H54 (cell line): ENCODE measurements around the gene KCNQ2.

Experiments
- DNase-seq: peaks from one replicate; pipeline ENCODE4 v3.0.0; 2011; ENCODE audit warnings: low spot score, mixed read lengths; ENCODE audit not compliant: insufficient read length
- FAIRE-seq: peaks from 3 replicates; lab custom pipeline; 2011; peaks lifted over from hg19 to GRCh38; lab: Jason Lieb, UNC
- POLR2A ChIP-seq: IDR thresholded peaks from 2 replicates; pipeline ENCODE4 v1.6.1; 2011; ENCODE audit warnings: low read depth, mild to moderate bottlenecking, low read length

Gene KCNQ2

GRCh38 chr20:63477944-63478343, 5.5 kb upstream of the KCNQ2 start:
- no peak for FAIRE-seq
- no peak for DNase-seq
- no peak for TF ChIP-seq POLR2A

DNA sequence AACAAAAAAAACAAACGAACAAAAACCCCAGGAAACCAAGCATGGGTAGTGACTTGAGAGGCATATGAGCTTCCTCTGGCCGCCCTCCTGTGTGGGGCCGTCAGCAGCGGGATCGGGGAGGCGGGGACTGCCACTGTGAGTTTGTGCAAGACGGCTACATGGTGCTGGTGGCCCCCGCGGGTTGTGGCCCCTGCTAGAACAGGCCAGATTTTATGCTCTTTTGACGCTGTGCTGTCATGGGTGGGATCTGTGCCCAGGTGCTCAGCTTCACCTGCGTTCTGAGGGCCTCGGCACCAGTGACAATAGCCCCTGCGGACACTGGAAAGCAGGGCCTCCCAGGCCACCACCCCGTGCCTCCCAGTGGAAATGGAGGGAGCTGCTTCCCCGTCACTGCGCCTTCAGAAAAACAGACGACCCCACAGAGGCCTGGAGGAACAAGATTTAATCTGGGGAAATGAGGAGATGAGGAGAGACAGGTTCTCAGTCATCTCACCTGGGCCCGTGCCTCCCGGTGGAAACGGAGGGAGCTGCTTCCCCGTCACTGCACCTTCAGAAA, 4.7 kb upstream of the KCNQ2 start:
- no peak for FAIRE-seq
- DNase-seq: no peak
- no peak for TF ChIP-seq POLR2A

- FAIRE-seq: no peak
- no peak for DNase-seq
- TF ChIP-seq POLR2A: no peak
Observed at GRCh38 chr20:63475209-63475608, 2.8 kb upstream of the KCNQ2 start.

- no peak for DNase-seq
- TF ChIP-seq POLR2A: no peak
- FAIRE-seq: no peak
Observed at GRCh38 chr20:63473555-63474449, 1.3 kb upstream of the KCNQ2 start.

- no peak for TF ChIP-seq POLR2A
- FAIRE-seq (no peak), DNase-seq (no peak)
Observed at GRCh38 chr20:63472862-63473390, 471 bp upstream of the KCNQ2 start.

DNA sequence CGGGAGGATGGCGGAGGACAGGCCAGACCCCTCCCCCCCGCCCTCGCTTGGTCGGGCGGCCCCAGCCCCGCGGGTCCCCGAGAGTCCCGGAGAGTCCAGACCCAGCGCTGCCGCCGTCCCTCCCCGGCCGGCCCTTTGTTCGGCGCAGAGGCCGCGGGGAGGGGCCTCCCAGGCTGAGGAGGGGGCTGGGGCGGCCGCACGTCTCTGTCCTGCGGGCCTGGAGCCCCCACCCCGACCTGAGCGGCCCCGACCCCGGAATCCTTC, 806 bp downstream of the KCNQ2 start:
- no peak for FAIRE-seq
- DNase-seq: no peak
- no peak for TF ChIP-seq POLR2A

- DNase-seq (no peak), FAIRE-seq (no peak)
- TF ChIP-seq POLR2A: no peak
Observed at GRCh38 chr20:63471002-63471716, 1.3 kb downstream of the KCNQ2 start.

DNA sequence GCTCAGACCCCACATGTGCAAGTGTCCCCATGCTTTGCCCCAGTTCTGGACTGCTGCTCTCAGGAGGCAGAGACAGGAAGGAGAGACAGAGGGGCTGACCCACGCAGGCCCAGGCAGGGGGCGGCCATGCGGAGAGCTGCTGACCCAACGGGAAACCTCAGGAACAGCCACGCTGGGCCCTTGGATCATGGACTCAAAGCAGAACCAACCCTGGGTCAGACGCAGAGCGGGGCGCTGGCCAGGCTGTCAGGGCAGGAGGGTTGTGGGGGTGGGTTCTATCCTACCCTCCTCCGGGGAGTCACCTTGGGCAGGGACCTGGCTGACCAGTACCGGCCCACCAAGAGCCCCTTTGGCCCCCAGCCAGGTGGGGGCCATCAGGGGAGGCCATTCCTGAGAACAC, 2.0 kb downstream of the KCNQ2 start:
- DNase-seq: no peak
- no peak for FAIRE-seq
- no peak for TF ChIP-seq POLR2A

- no peak for TF ChIP-seq POLR2A
- no peak for DNase-seq
- no peak for FAIRE-seq
Observed at GRCh38 chr20:63469713-63470101, 2.7 kb downstream of the KCNQ2 start.

- no peak for TF ChIP-seq POLR2A
- FAIRE-seq (no peak), DNase-seq (no peak)
Observed at GRCh38 chr20:63469019-63469712, 3.3 kb downstream of the KCNQ2 start.

- no peak for TF ChIP-seq POLR2A
- DNase-seq (no peak), FAIRE-seq (no peak)
Observed at GRCh38 chr20:63468421-63468820, 4.0 kb downstream of the KCNQ2 start.

DNA sequence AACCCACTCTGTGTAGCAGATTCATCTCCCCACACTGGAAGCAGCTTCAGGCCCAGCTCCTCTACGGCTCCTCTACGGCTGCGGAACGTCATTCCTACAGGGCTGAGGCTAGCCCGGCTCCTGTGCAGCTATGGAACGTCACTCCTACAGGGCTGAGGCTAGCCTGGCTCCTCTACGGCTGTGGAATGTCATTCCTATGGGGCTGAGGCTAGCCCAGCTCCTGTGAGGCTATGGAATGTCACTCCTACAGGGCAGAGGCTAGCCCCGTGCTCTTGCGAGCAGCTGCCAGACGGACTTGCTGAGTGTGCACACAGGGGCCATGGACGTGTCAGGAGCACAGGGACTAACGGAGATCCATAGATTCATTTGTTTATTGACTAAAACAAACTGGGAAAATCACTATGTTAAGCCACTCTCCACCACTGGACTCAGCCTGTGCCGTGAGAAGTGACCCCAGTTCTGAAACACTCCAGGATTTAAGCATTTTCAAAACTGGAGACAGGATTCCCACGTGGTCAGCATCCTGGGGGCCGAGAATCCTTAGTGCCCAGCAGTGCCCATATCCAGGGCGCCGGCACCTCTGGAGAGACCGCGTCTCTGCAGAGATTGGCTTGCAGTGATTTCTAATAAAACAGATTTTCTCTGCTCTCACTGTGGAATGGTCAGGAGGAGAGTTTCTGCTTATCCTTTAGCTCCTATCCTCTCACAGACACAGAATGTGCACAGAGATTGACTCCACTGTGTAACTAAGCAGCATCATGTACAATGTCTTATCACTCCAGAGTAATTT, 5.0 kb downstream of the KCNQ2 start:
- DNase-seq: no peak
- TF ChIP-seq POLR2A: no peak
- no peak for FAIRE-seq

DNA sequence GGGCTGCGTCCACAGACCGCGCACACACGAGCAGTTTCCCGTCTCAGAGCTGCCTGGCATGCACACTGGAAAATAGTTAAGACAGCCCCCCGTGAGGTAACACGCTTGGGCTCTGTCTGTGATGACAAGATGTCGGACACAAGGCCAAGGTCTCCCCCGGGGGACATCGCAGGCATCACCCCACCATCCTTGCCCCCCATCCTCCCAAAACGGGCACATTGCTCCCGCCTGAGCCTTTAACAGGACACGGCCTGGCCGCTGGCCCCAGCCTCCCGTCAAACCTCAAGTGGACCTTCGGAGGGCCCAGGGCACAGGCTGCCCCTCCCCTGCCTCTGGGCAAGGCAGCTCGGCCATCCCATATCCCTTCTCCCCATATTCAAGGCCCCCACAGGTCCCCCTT, 5.6 kb downstream of the KCNQ2 start:
- TF ChIP-seq POLR2A: no peak
- FAIRE-seq (no peak), DNase-seq (no peak)
